BJ (cell line): ENCODE results near the gene CFAP91. TPM values are rescaled to one million over a fixed set of nuclear protein-coding genes. Genes with fewer than 3 reads are reported as not detected.
A peak's percentile ranks its signal among the peaks of the same experiment; 100 is the strongest.

Experiments
- CTCF ChIA-PET: fragments of 350-600 bp; formaldehyde crosslinking; extraction: SDS; loops from one replicate; lab custom pipeline; 2021; ENCODE audit warnings: antibody characterized with exemption, inconsistent platforms; lab: Yijun Ruan, JAX
- POLR2A ChIA-PET: fragments of 300-600 bp; sonication (Branson Sonifier 250); formaldehyde crosslinking; extraction: SDS; loops from one replicate; lab custom pipeline; 2021; ENCODE audit warnings: antibody characterized with exemption; lab: Charles Lee
- DNase-seq: peaks from one replicate; pipeline ENCODE4 v3.0.0-alpha.2; 2011; ENCODE audit warnings: low read depth
- H3K27me3 ChIP-seq: 2 replicates; pipeline ENCODE4 v1.6.0; 2011; ENCODE audit warnings: low read length; ENCODE audit not compliant: control insufficient read depth, insufficient read depth
- H3K36me3 ChIP-seq: 2 replicates; pipeline ENCODE4 v1.5.1; 2011; ENCODE audit warnings: low read length; ENCODE audit not compliant: control insufficient read depth, insufficient read depth
- H3K4me3 ChIP-seq: 2 replicates; pipeline ENCODE4 v1.5.1; 2011; ENCODE audit warnings: low read depth, mild to moderate bottlenecking, control low read depth, low read length
- CTCF ChIP-seq: IDR thresholded peaks from 2 replicates; pipeline ENCODE4 v1.5.1; 2011; ENCODE audit warnings: low read depth, mild to moderate bottlenecking, control low read depth, inconsistent platforms, low read length, moderate library complexity; ENCODE audit not compliant: insufficient read depth
- polyA minus RNA-seq: library from RNA; depleted of rRNA, polyadenylated mRNA; stranded (reverse); fragments of >200 nt; gene quantifications from 2 replicates; pipeline ENCODE4 v1.2.3, GENCODE V29; 2011; rRNA and poly(A)+ RNA removed
- polyA plus RNA-seq: library from polyadenylated mRNA; depleted of rRNA; stranded (reverse); fragments of >200 nt; gene quantifications from 2 replicates; pipeline ENCODE4 v1.2.3, GENCODE V29; 2011; rRNA removed

CFAP91 gene
- 0.16 TPM in 1 of 2 replicates, not detected in the other for polyA plus RNA-seq
- not detected in 2 replicates for polyA minus RNA-seq

- TF ChIP-seq CTCF = no peak
- POLR2A ChIA-PET = no interaction called here
- no peaks in the 10 kb centered on the region for H3K36me3 ChIP-seq
- peaks cover 9% of the 10 kb centered on the region for H3K27me3 ChIP-seq
- CTCF ChIA-PET = interaction anchor here (1.1 kb wide), 1 partner anchor 9 kb away, joined by 4 read pairs; no protein-coding TSS in a partner anchor
- DNase-seq = peak; percentile 46
- peak within 1 kb of the TSS; percentile 45 for H3K4me3 ChIP-seq
These were observed at the start of gene CFAP91 for GRCh38 chr3:119702530-119703527. CFAP91 (plus strand) TSS chr3:119703022; CDS start chr3:119703099, 77 bp downstream.

DNA sequence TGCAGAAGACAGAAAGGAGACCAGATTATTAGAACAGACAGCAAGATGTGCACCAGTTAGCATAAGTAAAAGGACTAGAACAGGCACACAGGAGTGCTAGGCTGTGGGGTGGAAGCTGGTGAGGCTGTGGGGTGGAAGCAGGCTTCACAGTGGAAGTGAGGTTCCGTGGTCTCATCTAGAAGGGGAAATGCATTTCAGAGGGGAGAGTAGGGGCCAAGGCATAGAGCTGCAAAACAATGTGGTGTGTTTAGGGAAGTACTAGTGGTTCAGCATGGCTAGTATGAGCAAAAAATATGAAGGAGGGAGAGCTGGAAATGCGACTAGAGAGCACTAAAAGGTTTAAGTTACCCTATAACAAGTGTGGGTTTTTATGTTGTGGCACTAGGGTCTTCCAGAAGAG lies 48.9 kb upstream of the CFAP91 start:
- POLR2A ChIA-PET = no interaction called here
- no peaks in the 10 kb centered on the region for H3K27me3 ChIP-seq
- no peak overlapping the region for H3K4me3 ChIP-seq
- CTCF ChIA-PET = interaction anchor here (1.1 kb wide), 1 partner anchor 9 kb away, joined by 5 read pairs; no protein-coding TSS in a partner anchor
- no peak for DNase-seq
- TF ChIP-seq CTCF = no peak
- H3K36me3 ChIP-seq = no peaks in the 10 kb centered on the region

DNA sequence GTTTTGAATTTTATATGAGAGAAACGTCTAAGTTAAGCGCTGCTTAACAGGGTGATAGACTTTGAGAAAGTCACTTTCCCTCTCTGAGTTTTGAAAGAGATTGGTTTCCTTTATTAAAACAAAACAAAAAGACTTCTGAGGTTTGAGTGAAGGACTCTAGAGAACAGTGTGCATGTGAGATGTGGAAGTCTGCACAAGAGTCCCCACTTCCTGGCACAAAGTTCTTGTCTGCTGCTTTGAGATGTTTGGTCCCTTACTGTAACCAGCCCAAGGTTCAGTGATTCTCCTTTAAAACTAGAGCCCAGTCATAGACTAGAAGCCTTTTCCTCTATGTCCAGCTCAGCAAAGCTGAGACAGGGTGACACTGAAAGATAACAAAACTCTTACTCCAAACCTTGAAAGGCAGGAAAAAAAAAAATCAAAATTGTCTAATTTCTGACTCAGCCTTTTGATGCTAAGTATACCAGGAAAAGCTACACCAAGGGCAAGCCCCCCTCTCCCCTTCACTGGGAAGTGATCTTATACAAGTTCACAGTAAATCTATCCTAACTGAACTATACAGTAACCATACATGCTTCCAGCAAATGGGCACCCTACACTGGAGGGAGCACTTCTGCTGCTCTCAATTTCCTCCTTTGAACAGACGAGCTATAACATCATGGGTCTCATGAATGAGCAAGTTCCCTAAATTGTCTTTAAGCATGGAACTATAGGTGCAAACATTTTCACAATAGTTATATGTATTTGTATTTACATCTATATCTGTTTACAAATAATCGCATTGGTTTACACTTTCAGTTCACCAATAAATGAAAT lies 44.7 kb upstream of the CFAP91 start:
- CTCF ChIA-PET = interaction anchor here (0.9 kb wide), 1 partner anchor 12 kb away, joined by 3 read pairs; no protein-coding TSS in a partner anchor
- TF ChIP-seq CTCF = no peak
- no peak for DNase-seq
- H3K27me3 ChIP-seq = no peaks in the 10 kb centered on the region
- no peaks in the 10 kb centered on the region for H3K36me3 ChIP-seq
- H3K4me3 ChIP-seq = no peak overlapping the region
- POLR2A ChIA-PET = no interaction called here

DNA sequence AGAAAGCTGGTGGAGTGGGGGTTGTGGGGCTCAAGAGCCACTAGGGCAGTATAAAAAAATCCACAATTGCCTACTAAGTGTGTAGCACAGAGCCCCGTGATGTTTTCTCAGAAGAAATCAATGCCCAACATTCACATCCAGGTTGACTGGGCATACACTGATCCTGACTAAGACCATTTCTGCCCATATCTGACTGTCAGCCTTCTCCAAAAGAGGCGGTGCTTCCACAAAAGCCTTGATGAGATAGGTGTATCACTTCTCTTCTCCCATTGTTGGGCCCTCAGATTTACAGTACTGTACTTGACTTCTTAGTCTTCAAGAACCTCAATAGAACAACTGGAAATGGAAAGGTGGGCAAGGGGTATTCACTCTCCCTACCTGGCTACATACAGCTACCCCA lies 43.8 kb upstream of the CFAP91 start:
- Histone ChIP-seq H3K27me3 (no peaks in the 10 kb centered on the region), H3K4me3 (no peak overlapping the region), H3K36me3 (no peaks in the 10 kb centered on the region)
- no peak for DNase-seq
- TF ChIP-seq CTCF = no peak
- ChIA-PET CTCF (interaction anchor here (0.9 kb wide), 1 partner anchor 13 kb away, joined by 3 read pairs; no protein-coding TSS in a partner anchor), POLR2A (no interaction called here)
